SK-N-MC (cell line): ENCODE data around the gene RAP1GAP.

Source experiments
- DNase-seq: peaks from one replicate; pipeline ENCODE4 v3.0.0-alpha.2; 2011; ENCODE audit warnings: low read depth, low spot score
- H3K27ac ChIP-seq: fragments of 200-600 bp; sonication (generic); 2 replicates; pipeline ENCODE4 v1.5.1; 2016; ENCODE audit warnings: mixed run types
- H3K36me3 ChIP-seq: fragments of 200-600 bp; sonication (generic); 2 replicates; pipeline ENCODE4 v1.6.1; 2017; ENCODE audit warnings: antibody characterized with exemption, low read length, mixed read lengths; ENCODE audit not compliant: insufficient read depth
- H3K4me3 ChIP-seq: fragments of 200-600 bp; sonication (generic); 2 replicates; pipeline ENCODE4 v1.5.1; 2016
- H3K9ac ChIP-seq: fragments of 200-600 bp; sonication (generic); 2 replicates; pipeline ENCODE4 v1.8.0; 2017; ENCODE audit warnings: mixed run types, mixed read lengths; ENCODE audit not compliant: insufficient read length
- H3K9me3 ChIP-seq: fragments of 200-600 bp; sonication (generic); 2 replicates; pipeline ENCODE4 v1.6.1; 2017; ENCODE audit warnings: low read depth, mild to moderate bottlenecking, antibody characterized with exemption, low read length, moderate library complexity, mixed read lengths
- EZH2 ChIP-seq: fragments of 200-600 bp; sonication (generic); IDR thresholded peaks from one replicate; pipeline ENCODE4 v1.6.1; 2017; ENCODE audit warnings: antibody characterized with exemption
- FOXP2 ChIP-seq: optimal IDR thresholded peaks from 2 replicates; pipeline ENCODE3; 2011; ENCODE audit warnings: mild to moderate bottlenecking, moderate library complexity; ENCODE audit not compliant: insufficient read depth; ENCODE audit errors: extremely low read length, control extremely low read depth
- POLR2AphosphoS5 ChIP-seq: IDR thresholded peaks from 2 replicates; pipeline ENCODE4 v1.6.1; 2012; ENCODE audit warnings: mild to moderate bottlenecking, low read depth, low read length, borderline replicate concordance

Gene RAP1GAP

DNA sequence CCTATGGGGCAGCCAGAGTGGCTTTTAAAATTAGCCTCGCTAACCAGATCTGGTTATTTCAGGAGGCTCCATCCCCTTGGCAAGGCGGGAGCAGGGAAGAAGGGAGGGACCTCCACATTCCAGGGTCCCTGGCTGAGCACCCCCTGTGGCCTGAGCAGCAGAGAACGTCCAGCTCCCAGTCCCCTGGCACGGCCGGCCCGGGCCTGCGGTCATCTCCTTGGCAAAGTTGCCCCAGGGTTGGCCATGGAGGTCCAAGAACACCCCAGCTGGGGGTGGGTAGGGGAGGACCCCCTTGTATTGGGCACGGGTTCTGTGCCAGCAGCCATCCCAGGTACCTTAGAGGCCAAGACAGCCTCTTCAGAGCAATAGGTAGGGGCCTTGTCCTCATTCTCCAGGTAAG lies 75.9 kb downstream of the RAP1GAP start:
- no peak overlapping the region for H3K27ac ChIP-seq
- no peaks in the 10 kb centered on the region for H3K9me3 ChIP-seq
- TF ChIP-seq POLR2AphosphoS5 = no peak
- TF ChIP-seq EZH2 = no peak

DNA sequence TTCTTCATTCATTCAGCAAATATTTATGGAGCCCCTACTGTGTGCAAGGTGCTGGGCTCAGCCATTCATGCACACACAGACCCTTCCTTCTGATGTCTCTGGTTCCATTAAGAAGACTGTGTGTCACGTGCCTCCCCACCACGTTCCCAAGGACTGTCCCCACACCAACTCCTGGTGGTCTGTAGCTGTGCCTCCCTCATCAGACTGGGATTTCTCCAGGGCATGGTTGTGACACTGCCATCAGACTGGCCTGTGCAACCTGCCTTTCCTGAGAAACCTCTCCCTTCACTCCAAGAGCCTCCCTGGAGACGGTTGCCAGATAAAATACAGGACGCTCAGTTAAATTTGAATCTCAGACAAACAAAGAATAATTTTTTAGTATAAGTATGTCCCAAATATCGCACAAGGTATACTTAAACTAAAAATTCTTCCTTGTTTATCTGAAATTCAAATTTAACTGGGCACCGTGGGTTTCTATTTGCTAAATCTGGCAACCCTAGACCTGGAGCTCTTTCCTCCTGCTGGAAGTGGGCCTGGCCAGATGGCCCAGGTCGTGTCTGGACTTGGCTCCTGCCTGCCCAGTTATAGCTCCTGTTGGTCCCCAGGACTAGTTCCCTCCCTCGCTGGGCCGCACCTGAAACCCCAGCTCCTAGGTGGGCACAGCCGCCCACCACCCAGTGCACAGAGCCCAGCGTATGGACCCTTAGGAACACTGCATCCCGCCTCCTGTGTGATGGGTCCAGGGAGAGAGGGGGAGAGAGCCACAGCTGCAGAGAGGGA lies 76.9 kb downstream of the RAP1GAP start:
- peak overlapping the region; percentile 34; the same call in 1 of the 2 replicates for H3K27ac ChIP-seq
- no peak for TF ChIP-seq FOXP2
- TF ChIP-seq EZH2 = no peak
- TF ChIP-seq POLR2AphosphoS5 = no peak
- H3K9me3 ChIP-seq = no peaks in the 10 kb centered on the region
- H3K4me3 ChIP-seq = no peak overlapping the region
- DNase-seq = no peak
- H3K36me3 ChIP-seq = no peaks in the 10 kb centered on the region
- no peak overlapping the region for H3K9ac ChIP-seq

More for the DNA sequence above, 75.9 kb downstream of the RAP1GAP start:
- Histone ChIP-seq H3K36me3 (no peaks in the 10 kb centered on the region), H3K9ac (no peak overlapping the region), H3K4me3 (no peak overlapping the region)
- DNase-seq = no peak

DNA sequence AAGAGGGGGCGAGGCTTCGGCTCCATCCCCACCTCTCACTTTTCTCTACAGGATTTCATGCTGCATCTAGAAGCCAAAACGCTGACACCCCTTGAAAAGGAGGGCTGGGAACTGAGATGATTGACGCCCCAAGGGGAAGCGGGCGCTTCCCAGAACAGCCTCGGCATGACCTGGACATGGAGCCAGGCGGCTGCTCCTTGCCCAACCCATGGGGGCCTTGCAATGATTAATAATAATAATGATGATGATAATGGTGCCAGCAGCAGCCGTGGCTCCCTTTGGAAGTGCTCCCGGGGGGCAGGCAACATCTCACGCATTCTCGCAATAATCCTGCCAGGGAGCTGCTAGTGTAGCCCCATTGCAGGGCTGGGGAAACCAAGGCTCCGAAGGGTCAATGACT lies 78.2 kb downstream of the RAP1GAP start:
- no peak overlapping the region for H3K27ac ChIP-seq
- DNase-seq = peak; percentile 3

DNA sequence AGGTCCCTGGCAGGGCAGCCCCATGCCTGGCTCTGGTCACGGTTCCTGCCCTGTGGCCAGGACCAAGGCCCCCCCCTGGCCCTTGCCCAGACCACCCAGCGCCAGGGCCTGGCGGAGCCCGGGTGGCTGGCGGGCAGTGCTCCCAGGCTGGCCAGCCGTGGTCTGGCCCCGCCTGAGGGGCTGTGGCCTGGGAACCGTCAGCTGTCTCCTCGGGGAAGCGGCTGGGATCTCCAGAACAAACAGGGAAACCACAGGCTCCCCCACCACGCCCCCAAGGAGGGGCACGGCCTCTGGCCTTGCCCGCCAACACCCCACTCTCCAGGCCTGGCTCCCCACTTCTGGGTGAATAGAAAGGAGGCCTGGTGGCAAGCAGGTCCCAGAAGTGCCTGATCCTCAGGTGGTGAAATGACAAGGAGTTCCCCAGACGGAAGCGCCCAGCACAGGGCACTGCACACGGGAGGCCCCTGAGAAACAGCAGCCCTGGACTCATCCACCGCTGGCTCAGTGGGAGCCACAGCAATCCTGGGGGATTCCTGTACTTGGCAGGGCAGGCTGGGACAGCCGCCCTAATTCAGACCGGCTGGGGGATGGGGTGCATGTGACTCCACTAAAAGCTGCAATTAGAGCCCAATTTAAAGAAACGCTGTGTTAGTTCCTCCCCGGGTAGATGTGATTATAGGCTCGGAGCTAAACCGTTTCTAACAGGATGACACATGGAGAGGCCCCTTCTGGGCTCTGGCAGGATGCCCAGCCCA lies 78.9 kb downstream of the RAP1GAP start:
- peak; percentile 56 for DNase-seq
- peak overlapping the region; percentile 48 for H3K9ac ChIP-seq
- H3K36me3 ChIP-seq = no peaks in the 10 kb centered on the region
- H3K9me3 ChIP-seq = no peaks in the 10 kb centered on the region
- H3K4me3 ChIP-seq = peak overlapping the region; percentile 50
- peak overlapping the region; percentile 85 for H3K27ac ChIP-seq
- TF ChIP-seq POLR2AphosphoS5 = no peak
- no peak for TF ChIP-seq FOXP2
- TF ChIP-seq EZH2 = no peak

More for the DNA sequence above, 78.2 kb downstream of the RAP1GAP start:
- H3K4me3 ChIP-seq = peak overlapping the region; percentile 50
- no peak overlapping the region for H3K9ac ChIP-seq
- H3K36me3 ChIP-seq = no peaks in the 10 kb centered on the region
- TF ChIP-seq EZH2 (no peak), POLR2AphosphoS5 (no peak), FOXP2 (no peak)
- H3K9me3 ChIP-seq = no peaks in the 10 kb centered on the region

DNA sequence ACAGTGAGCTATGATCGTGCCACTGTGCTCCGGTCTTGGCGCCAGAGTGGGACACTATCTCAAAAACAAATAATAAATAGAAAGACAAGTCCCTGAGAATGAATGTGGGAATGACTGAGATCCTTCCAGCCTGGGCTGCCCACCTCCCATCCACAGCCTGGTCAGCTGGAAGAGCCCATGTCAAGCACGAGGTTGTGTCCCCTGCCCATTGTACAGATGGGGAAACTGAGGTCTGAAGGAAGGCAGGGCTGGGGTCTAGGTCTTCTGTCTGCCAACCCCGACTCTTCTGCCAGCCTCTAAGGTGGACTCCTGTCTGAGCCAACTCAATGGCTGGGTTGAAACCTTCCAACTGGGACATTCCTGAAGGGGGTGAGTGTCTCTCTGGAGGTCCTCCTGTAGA lies 79.5 kb downstream of the RAP1GAP start:
- H3K9ac ChIP-seq = peak overlapping the region; percentile 48
- H3K9me3 ChIP-seq = no peaks in the 10 kb centered on the region
- H3K4me3 ChIP-seq = no peak overlapping the region
- TF ChIP-seq EZH2 (no peak), POLR2AphosphoS5 (no peak), FOXP2 (no peak)
- no peaks in the 10 kb centered on the region for H3K36me3 ChIP-seq
- peak overlapping the region; percentile 85; the same call in 1 of the 2 replicates for H3K27ac ChIP-seq
- DNase-seq = no peak

DNA sequence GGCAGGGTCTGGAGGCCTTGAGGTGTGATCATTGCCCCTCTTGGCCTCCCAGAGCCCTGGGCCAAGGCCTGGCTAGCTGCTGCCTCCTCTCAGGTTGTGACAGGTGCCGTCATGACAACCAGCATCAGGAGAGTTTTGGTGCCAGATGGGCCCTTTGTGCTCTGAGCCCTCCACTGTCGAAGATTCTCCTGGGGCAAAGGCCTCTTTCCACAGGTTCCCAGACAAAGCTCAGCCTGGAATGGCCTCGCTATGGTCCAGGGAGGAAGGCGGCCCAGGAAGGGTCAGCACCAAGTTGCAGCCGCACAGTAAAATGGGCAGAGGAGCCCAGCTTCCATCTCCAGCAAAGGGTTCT lies 81.6 kb downstream of the RAP1GAP start:
- no peak for DNase-seq
- no peaks in the 10 kb centered on the region for H3K36me3 ChIP-seq
- H3K9ac ChIP-seq = no peak overlapping the region
- TF ChIP-seq EZH2 (no peak), POLR2AphosphoS5 (no peak)
- H3K27ac ChIP-seq = no peak overlapping the region
- H3K4me3 ChIP-seq = no peak overlapping the region
- H3K9me3 ChIP-seq = no peaks in the 10 kb centered on the region

DNA sequence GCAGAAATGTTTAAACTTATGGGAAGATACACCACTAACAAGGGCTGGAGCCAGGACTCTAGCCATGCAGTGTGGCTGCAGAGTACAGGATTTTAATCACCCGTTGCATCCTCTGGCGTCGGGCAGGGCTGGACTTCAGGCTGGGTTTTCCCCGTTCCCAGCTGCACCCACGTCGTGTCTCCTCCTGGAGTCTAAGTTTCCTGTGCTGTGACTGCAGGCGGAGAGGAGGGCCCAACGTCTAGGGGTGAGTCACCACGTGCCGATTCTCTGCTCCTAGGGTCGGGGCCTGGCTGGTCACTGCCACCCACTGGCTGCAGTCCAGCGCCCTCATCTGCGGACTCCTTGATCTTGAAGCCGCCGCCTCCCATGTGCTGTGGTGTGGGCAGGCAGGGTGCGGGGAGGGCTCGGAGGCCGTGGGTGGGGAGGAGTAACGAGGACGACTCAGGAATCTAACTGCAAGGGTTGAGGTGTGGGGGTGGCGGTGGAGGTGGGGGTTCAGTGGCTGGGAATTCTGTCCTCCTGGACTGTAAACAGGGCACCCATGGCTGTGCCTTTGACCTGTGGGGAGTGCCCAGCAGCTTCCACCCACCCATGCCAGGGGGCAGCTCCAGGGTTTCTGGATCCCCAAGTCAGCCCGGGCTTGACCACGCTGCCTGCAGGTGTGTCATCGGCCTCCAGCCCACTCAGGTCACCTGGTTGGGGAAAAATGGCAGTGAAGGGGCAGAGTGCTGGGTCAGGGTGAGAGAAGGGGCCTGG lies 82.1 kb downstream of the RAP1GAP start:
- no peak for DNase-seq
- H3K4me3 ChIP-seq = no peak overlapping the region
- H3K9me3 ChIP-seq = no peaks in the 10 kb centered on the region
- TF ChIP-seq EZH2 (no peak), FOXP2 (no peak), POLR2AphosphoS5 (no peak)
- H3K27ac ChIP-seq = no peak overlapping the region
- H3K9ac ChIP-seq = no peak overlapping the region
- H3K36me3 ChIP-seq = no peaks in the 10 kb centered on the region

DNA sequence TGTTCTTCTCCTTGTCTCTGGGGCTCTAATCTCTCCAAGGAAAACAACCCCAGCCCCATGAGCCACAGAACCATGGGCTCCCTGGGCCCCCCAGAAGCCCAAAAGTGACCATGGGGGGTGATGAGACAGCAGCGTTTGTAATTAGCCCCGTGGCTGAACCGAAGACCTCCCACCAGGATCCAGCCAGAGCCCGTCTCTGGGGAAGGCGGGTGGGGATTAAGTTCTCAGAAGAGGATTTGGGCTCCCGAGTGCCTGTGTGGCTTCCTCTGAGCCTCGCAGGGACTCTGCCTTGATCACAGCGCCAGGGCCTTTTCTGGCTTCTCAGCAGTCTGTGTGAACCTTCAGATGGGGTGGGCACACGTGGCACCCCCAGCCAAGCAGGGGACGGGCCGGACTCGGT lies 82.9 kb downstream of the RAP1GAP start:
- no peak for DNase-seq
- TF ChIP-seq FOXP2 = no peak
- no peak for TF ChIP-seq EZH2
- no peak for TF ChIP-seq POLR2AphosphoS5
- no peaks in the 10 kb centered on the region for H3K9me3 ChIP-seq
- H3K9ac ChIP-seq = no peak overlapping the region
- no peak overlapping the region for H3K4me3 ChIP-seq
- no peaks in the 10 kb centered on the region for H3K36me3 ChIP-seq
- H3K27ac ChIP-seq = no peak overlapping the region
